Dermis microvascular lymphatic vessel endothelial cell (primary cell): Measurements from ENCODE around the gene PTH2R. TPM values are rescaled to one million over a fixed set of nuclear protein-coding genes. Genes with fewer than 3 reads are reported as not detected.
"Not testable (repeated sequence)": the region's sequence is repeated elsewhere in the genome, so short reads cannot be mapped to it uniquely, and the experiment has no call there.

ENCODE experiments used
- DNase-seq, 2 donors: peaks; one replicate each; pipeline versions ENCODE4 v3.0.0 to v3.0.0-alpha.2; 2010; ENCODE audit warnings: low read depth in 2 of 2
- total RNA-seq: library from RNA; depleted of rRNA; stranded (reverse); fragments of >200 nt; gene quantifications from 2 replicates; pipeline ENCODE4 v1.2.1, GENCODE V29; 2014

The PTH2R gene
- total RNA-seq, 1 donor from 2014 or later, result under 0.01 TPM

DNA sequence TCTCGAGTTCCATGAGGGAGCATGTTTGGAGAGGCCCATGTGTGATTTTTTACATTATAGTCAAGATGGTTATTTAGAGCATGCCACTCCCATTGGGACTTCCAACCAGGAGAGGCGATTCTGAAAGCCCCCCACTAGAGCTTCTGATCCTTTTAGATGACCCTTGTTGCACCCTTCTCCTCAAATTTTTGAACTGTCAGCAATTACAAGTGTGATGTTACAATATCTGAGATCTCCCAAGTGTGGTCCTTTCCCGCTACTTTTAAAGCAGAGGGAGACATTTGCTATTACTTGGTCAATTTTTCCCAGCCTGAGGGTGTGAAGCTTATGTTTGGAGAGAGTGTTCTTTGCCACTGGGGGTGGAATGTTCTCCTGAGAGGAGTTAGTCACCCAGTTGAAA is 16.7 kb upstream of the PTH2R start:
- DNase-seq, result no peak

GRCh38 chr2:208392300-208392699 is 14.3 kb upstream of the PTH2R start:
- DNase-seq, result no peak

DNA sequence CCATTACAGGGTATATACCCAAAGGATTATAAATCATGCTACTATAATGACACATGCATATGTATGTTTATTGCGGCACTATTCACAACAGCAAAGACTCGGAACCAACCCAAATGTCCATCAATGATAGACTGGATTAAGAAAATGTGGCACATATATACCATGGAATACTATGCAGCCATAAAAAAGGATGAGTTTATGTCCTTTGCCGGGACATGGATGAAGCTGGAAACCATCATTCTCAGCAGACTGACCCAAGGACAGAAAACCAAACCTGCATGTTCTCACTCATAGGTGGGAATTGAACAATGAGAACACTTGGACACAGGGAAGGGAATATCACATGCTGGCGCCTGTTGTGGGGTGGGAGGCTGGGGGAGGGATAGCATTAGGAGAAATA is 9.8 kb upstream of the PTH2R start:
- not testable (repeated sequence) for DNase-seq

GRCh38 chr2:208399201-208399600 is 7.4 kb upstream of the PTH2R start:
- DNase-seq, result no peak

DNA sequence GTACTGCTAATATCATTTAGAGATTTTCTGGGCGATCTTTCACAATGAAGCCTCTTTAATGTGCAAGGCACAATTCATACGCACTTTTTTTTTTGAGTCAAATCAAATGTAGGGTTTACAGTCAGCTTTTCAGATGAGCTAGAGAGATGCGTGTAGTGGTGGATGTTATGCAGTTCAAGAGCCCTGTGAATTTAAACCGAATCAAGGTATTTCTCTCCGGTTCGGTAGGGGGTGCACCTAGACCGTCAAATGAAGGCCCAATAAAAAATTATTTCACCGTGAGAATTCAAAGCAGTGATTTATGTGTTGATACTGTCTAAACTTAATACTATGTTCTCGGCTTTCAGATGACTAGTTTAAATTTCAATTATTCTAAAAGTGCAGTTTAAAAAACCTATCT is 1.1 kb downstream of the PTH2R start:
- peak; percentile 3 to 7 for DNase-seq

DNA sequence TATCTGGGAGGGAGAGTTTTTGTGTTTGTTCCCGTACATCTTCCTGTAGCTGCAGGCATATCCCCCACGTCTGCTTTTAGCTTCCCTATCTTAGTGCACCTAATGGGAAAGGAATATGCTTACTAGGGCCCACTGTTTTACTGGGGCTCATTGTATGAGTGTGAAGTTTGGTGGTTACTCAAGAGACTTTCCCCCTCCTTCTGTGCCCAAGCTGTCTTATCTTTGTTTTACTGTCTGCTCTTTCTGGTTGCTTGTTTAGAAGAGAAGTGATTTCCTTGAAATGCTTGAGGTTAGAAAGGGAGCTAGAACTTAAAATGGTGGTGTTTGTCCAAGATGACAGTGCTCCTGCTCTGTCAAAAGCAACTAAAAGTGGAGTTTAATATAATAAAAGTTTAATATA is 7.3 kb downstream of the PTH2R start:
- no peak for DNase-seq

DNA sequence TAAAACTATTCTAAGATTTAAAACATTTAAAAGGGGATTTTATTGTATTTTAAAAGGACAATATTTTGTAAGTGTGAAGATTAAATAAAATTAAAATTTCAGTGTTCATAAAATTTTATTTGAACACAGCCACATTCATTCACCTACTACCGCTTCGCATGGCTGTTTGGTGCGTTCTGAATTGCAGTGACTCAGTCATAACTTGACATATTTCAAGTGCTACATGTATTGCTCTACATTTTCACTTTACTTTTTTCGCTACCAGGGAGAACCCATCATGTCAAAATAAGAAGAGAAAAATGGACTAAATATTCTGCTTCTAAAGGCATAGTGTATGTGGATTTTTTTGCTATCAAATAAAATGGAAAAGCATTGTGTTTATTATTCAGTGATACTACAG is 8.7 kb downstream of the PTH2R start:
- no peak for DNase-seq

GRCh38 chr2:208415897-208416296 is 9.3 kb downstream of the PTH2R start:
- no peak for DNase-seq

GRCh38 chr2:208426412-208427045 is 19.9 kb downstream of the PTH2R start:
- no peak for DNase-seq

DNA sequence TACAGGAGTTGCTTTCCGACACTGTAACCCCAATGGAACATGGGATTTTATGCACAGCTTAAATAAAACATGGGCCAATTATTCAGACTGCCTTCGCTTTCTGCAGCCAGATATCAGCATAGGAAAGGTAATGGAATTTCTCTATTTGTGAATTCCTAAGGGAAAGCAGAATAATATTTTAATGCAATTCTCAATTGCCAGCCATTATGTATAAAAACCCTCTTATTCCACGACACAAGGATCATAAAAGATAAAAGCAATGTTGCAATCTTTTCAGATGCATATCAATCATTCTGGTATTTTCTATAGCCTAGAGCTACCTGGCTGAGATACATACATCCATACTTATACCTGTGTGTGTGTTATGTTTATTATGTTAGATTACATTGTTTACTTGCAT is 31.2 kb downstream of the PTH2R start:
- no peak for DNase-seq

GRCh38 chr2:208440716-208441115 is 34.1 kb downstream of the PTH2R start:
- DNase-seq, result no peak

DNA sequence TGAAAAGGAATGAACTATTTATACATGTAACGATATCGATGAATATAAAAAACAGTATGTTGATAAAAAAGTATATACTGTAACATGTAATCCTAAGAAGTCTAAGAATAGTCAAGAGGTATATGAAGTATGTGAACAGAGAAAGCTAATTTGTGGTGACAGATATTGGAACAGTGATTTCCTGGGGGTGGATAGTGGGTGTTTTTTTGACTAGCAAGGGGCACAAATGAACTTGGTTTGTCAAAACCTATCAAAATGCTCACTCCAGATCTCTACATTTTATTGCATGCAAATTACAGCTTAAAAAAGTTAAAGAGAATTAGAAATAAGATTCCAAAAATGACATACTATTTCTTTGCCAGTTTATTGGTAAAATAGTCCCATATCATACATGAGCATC is 35.4 kb downstream of the PTH2R start:
- DNase-seq, result no peak

DNA sequence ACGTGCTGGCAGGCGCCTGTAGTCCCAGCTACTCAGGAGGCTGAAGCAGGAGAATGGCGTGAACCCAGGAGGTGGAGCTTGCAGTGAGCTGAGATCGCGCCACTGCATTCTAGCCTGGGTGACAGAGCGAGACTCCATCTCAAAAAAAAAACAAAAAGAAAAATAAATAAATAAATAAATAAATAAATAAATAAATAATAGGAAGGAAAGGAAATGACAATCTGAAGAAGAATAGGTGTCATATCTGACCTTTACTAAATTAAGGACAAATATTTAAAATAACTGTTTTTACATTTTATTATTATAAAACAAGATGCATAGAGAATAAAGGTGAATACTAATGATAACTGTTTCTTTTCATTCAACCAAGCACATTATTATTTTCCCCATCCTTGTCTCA is 40.9 kb downstream of the PTH2R start:
- not testable (repeated sequence) for DNase-seq

DNA sequence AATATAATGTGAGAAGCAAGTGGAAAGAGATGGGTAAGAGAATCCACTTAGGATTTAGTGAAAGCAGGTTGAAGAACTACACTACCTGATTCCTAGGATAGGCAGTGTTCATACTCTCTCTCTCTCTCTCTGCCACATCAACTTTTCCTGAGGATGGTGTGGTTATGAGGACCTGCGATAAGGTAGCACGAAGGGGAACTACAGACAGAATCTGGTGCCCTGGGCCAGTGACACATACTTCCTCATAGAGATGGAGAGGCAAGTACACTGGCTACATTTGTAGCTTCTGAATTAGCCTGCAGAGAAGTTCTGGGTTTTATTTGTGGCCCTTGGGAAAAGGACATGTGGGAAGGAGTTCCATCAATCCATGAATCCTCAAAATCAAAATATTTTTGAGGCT is 44.5 kb downstream of the PTH2R start:
- DNase-seq, result no peak

GRCh38 chr2:208454861-208455260 is 48.3 kb downstream of the PTH2R start:
- no peak for DNase-seq

- DNase-seq, result no peak
Observed at GRCh38 chr2:208463721-208464120, 57.1 kb downstream of the PTH2R start.

DNA sequence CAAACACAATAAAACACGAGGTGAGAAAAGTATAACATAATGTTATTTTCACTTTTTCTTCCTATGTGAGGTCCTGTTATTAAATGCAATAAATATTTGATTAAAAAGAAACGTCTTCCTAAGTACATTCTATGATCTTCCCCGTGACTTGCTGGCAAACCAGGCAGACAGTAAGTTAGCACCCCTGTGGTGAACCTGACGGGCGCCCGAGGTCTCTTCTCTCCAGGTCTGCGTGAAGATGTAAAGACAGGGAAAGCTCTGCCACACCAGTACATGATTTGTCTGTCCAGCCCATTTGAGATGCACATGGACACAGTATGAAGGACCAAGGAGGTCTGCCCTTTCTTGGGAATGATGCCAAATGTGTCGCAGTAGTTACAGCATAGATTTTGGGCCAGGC is 57.6 kb downstream of the PTH2R start:
- no peak for DNase-seq

GRCh38 chr2:208466151-208466919 is 59.7 kb downstream of the PTH2R start:
- peak; percentile 3 to 28 for DNase-seq

DNA sequence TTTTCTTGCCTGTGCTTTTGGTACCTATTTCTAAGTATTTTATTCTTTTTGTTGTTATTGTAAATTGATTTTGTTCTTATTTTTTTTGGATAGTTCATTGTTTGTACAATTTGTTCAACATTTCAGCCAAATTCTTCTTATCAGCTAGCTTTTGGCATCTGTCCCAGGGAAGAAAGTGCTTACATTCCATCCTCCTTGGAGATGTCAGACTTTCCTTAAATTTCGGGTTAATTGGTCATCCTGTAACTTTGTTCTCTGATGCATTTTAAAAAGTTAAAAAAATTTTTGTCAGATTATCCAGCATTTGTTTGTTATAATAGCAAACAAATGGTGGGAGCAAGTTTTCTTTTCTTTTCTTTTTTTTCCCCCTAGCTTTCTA is 60.3 kb downstream of the PTH2R start:
- no peak for DNase-seq

- no peak for DNase-seq
Observed at GRCh38 chr2:208467564-208467963, 61.0 kb downstream of the PTH2R start.

DNA sequence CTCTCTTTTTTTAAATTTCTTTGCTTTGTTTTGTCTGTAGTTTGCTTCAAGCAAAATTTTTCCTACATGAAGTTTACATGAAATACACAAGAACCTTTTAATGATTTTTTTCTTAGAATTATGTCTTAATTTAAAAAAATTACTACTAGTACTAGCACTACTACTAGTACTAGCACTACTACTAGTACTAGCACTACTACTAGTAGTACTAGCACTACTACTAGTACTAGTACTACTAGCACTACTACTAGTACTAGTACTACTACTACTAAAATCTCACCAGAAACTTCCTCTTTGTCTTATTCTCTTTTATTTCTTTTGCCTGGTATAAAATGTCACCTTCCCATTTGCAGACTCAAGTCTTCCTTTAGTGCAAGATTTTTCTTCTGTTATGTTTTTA is 71.1 kb downstream of the PTH2R start:
- DNase-seq, result no peak

- DNase-seq, result no peak
Observed at GRCh38 chr2:208479342-208479741, 72.8 kb downstream of the PTH2R start.

- not testable (repeated sequence) for DNase-seq
Observed at GRCh38 chr2:208481945-208482344, 75.4 kb downstream of the PTH2R start.
